DOHH2 (cell line): ENCODE data around the gene ZNF134.

Experiments
- EZH2phosphoT487 ChIP-seq: fragments of 200-600 bp; sonication (generic); IDR thresholded peaks from 2 replicates; pipeline ENCODE4 v1.6.1; 2017; ENCODE audit warnings: borderline replicate concordance, mild to moderate bottlenecking, antibody characterized with exemption, low read length, moderate library complexity, mixed read lengths
- TF ChIP-seq, protein P1 (sequence below): fragments of 200-600 bp; sonication (generic); IDR thresholded peaks from one replicate; pipeline ENCODE4 v1.5.1; 2014; ENCODE audit warnings: antibody characterized with exemption, mild to moderate bottlenecking, low read depth, low read length; ENCODE audit not compliant: poor library complexity, severe bottlenecking

DNA sequence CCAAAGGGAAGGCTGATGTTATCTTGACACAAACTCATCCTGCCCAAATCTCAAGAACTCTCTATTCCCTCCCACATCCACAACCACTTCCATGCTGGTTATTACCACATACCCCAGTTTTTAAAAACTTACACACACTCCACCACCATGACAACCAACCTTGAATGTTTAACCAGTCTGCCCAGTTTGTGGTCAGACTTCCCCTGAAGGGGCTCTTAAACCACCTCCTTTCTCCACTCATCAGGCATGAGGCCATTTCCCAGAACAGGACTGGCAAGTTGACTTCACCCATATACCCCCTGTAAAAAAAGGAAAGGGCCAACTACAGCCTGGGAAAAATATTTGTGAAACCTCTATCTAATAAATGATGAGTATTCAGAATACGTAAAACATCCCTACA lies 42.3 kb downstream of the ZNF134 start:
- TF ChIP-seq, protein P1, sequence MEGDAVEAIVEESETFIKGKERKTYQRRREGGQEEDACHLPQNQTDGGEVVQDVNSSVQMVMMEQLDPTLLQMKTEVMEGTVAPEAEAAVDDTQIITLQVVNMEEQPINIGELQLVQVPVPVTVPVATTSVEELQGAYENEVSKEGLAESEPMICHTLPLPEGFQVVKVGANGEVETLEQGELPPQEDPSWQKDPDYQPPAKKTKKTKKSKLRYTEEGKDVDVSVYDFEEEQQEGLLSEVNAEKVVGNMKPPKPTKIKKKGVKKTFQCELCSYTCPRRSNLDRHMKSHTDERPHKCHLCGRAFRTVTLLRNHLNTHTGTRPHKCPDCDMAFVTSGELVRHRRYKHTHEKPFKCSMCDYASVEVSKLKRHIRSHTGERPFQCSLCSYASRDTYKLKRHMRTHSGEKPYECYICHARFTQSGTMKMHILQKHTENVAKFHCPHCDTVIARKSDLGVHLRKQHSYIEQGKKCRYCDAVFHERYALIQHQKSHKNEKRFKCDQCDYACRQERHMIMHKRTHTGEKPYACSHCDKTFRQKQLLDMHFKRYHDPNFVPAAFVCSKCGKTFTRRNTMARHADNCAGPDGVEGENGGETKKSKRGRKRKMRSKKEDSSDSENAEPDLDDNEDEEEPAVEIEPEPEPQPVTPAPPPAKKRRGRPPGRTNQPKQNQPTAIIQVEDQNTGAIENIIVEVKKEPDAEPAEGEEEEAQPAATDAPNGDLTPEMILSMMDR: no peak
- TF ChIP-seq EZH2phosphoT487: no peak
